ENCODE measurements around the gene ANKRD33. TPM values are rescaled to one million over a fixed set of nuclear protein-coding genes. Genes with fewer than 3 reads are reported as not detected.

ANKRD33 gene
- total RNA-seq, 1 donor from 2014 or later = not detected

- Histone ChIP-seq H3K27ac (no peak overlapping the region), H3K27me3 (no peaks in the 10 kb centered on the region), H3K36me3 (no peaks in the 10 kb centered on the region), H3K4me3 (no peak overlapping the region), H3K9me3 (no peaks in the 10 kb centered on the region), H3K4me1 (peaks cover 0 to 10% of the 10 kb centered on the region in 2 donors)
- intact Hi-C loops (cut with DNase I) = no loop called here
- no peak for TF ChIP-seq CTCF (IDR thresholded peaks at IDR 0.05)
- DNase-seq (ENCODE audit: low spot score in 2 of 2) = peak in 1 of 2 donors; percentile 35
Measured at GRCh38 chr12:51937926-51938325, 50.0 kb downstream of the ANKRD33 start.

GRCh38 chr12:51938726-51939125 lies 50.8 kb downstream of the ANKRD33 start:
- intact Hi-C loops (cut with DNase I) = no loop called here
- Histone ChIP-seq H3K9me3 (no peaks in the 10 kb centered on the region), H3K36me3 (no peaks in the 10 kb centered on the region), H3K27me3 (no peaks in the 10 kb centered on the region), H3K27ac (no peak overlapping the region), H3K4me3 (no peak overlapping the region), H3K4me1 (peaks cover 0 to 10% of the 10 kb centered on the region in 2 donors)
- no peak for TF ChIP-seq CTCF (IDR thresholded peaks at IDR 0.05)
- DNase-seq (ENCODE audit: low spot score in 2 of 2) = peak in 1 of 2 donors; percentile 38

GRCh38 chr12:51941011-51941581 lies 53.2 kb downstream of the ANKRD33 start:
- intact Hi-C loops (cut with DNase I) = no loop called here
- Histone ChIP-seq H3K36me3 (no peaks in the 10 kb centered on the region), H3K9me3 (peaks cover 0 to 13% of the 10 kb centered on the region in 2 donors), H3K27ac (no peak overlapping the region), H3K4me1 (peaks cover 0 to 10% of the 10 kb centered on the region in 2 donors), H3K4me3 (peak overlapping the region in 1 of 2 donors; percentile 0), H3K27me3 (no peaks in the 10 kb centered on the region)
- peak in 1 of 2 donors; percentile 46 for DNase-seq (ENCODE audit: low spot score in 2 of 2)
- no peak for TF ChIP-seq CTCF (IDR thresholded peaks at IDR 0.05)

Other genes with a start within 250 kb of the ANKRD33 start
- not detected for gene FIGNL2, start 39.4 kb upstream of the ANKRD33 start, total RNA-seq
- gene ACVRL1, start 19.4 kb downstream of the ANKRD33 start, total RNA-seq = 308 TPM
- 18.7 TPM for gene ACVR1B, start 63.6 kb downstream of the ANKRD33 start, total RNA-seq
- gene TAMALIN, start 118.8 kb downstream of the ANKRD33 start, total RNA-seq = 32.6 TPM
- gene NR4A1, start 163.3 kb downstream of the ANKRD33 start, total RNA-seq = 722 TPM
- 39.8 TPM for gene ATG101, start 181.9 kb downstream of the ANKRD33 start, total RNA-seq
- 7.9 TPM for gene SMIM41, start 191.6 kb downstream of the ANKRD33 start, total RNA-seq